Suprapubic skin (tissue), 4 donors: ENCODE measurements around the gene RSRC1. TPM values are rescaled to one million over a fixed set of nuclear protein-coding genes. Genes with fewer than 3 reads are reported as not detected.

ENCODE experiments used
- DNase-seq, 2 donors: peaks; one replicate each; pipeline ENCODE4 v3.0.0-alpha.2; 2019; ENCODE audit warnings: low spot score in 2 of 2
- H3K27ac ChIP-seq: fragments of 200-600 bp; sonication (generic); one replicate; pipeline ENCODE4 v1.5.1; 2019
- H3K27me3 ChIP-seq: fragments of 200-600 bp; sonication (generic); one replicate; pipeline ENCODE4 v1.5.1; 2019
- H3K36me3 ChIP-seq: fragments of 200-600 bp; sonication (generic); one replicate; pipeline ENCODE4 v1.5.1; 2019
- H3K4me1 ChIP-seq: fragments of 200-600 bp; sonication (generic); one replicate; pipeline ENCODE4 v1.5.1; 2019
- H3K4me3 ChIP-seq: fragments of 200-600 bp; sonication (generic); one replicate; pipeline ENCODE4 v1.5.1; 2019; ENCODE audit warnings: mild to moderate bottlenecking
- H3K9me3 ChIP-seq: fragments of 200-600 bp; sonication (generic); one replicate; pipeline ENCODE4 v1.5.1; 2019
- CTCF ChIP-seq, 2 donors: fragments of 200-600 bp in 1 of 2; fragments of 450-650 bp in 1 of 2; sonication (generic) in 1 of 2; IDR thresholded peaks; one replicate each; pipeline ENCODE4 v1.5.1; 2016 to 2019; ENCODE audit warnings: antibody characterized with exemption in 2 of 2, mild to moderate bottlenecking in 1 of 2, moderate library complexity in 1 of 2
- EP300 ChIP-seq: sonication (generic); formaldehyde crosslinking; IDR thresholded peaks from one replicate; pipeline ENCODE4 v1.6.1; 2017; ENCODE audit warnings: antibody characterized with exemption
- POLR2A ChIP-seq, 2 donors: fragments of 450-650 bp; IDR thresholded peaks; one replicate each; pipeline ENCODE4 v1.6.1; 2017; ENCODE audit warnings: antibody characterized with exemption in 2 of 2, mild to moderate bottlenecking in 2 of 2, moderate library complexity in 2 of 2
- POLR2AphosphoS5 ChIP-seq, 3 donors: sonication (generic); formaldehyde crosslinking; IDR thresholded peaks; one replicate each; pipeline ENCODE4 v1.6.1; 2017; ENCODE audit warnings: antibody characterized with exemption in 3 of 3
- WGBS: methylation state at CpG from one replicate; pipeline ENCODE4 v1.1.5; 2018; 5-methylcytosine and 5-hydroxymethylcytosine counted together
- total RNA-seq, 4 donors: library from RNA; depleted of rRNA; stranded (reverse); fragments of >200 nt; gene quantifications; one replicate each; pipeline ENCODE4 v1.1.0, GENCODE V29; 2016

The RSRC1 gene
- total RNA-seq, 4 donors from 2014 or later, result 20.4 to 33.2 (median 30.4) TPM

- TF ChIP-seq POLR2A (IDR thresholded peaks at IDR 0.05), result no peak
- TF ChIP-seq EP300, result no peak
- no peak for TF ChIP-seq POLR2AphosphoS5 (IDR thresholded peaks at IDR 0.05)
- TF ChIP-seq CTCF (IDR thresholded peaks at IDR 0.05), result no peak
- WGBS, result 75% methylated on average over 2 of the region's 2 CpGs
These were observed 258.4 kb downstream of the RSRC1 start for GRCh38 chr3:158368271-158368670.

GRCh38 chr3:158369279-158369678 lies 259.4 kb downstream of the RSRC1 start:
- H3K27me3 ChIP-seq, result no peaks in the 10 kb centered on the region
- no peaks in the 10 kb centered on the region for H3K4me1 ChIP-seq
- no peak for DNase-seq
- H3K4me3 ChIP-seq, result no peak overlapping the region
- 97% methylated on average over 1 of the region's 1 CpG for WGBS
- TF ChIP-seq CTCF (IDR thresholded peaks at IDR 0.05), result no peak
- TF ChIP-seq EP300, result no peak
- TF ChIP-seq POLR2AphosphoS5 (IDR thresholded peaks at IDR 0.05), result no peak
- TF ChIP-seq POLR2A (IDR thresholded peaks at IDR 0.05), result no peak
- H3K9me3 ChIP-seq, result no peaks in the 10 kb centered on the region
- H3K36me3 ChIP-seq, result no peaks in the 10 kb centered on the region
- H3K27ac ChIP-seq, result no peak overlapping the region

More at GRCh38 chr3:158368271-158368670, 258.4 kb downstream of the RSRC1 start:
- H3K27me3 ChIP-seq, result no peaks in the 10 kb centered on the region
- no peak overlapping the region for H3K4me3 ChIP-seq
- no peak for DNase-seq
- H3K27ac ChIP-seq, result no peak overlapping the region
- H3K4me1 ChIP-seq, result no peaks in the 10 kb centered on the region
- H3K9me3 ChIP-seq, result no peaks in the 10 kb centered on the region
- H3K36me3 ChIP-seq, result no peaks in the 10 kb centered on the region

GRCh38 chr3:158379517-158379916 lies 269.6 kb downstream of the RSRC1 start:
- Histone ChIP-seq H3K9me3 (no peaks in the 10 kb centered on the region), H3K27ac (no peak overlapping the region), H3K27me3 (no peaks in the 10 kb centered on the region), H3K4me3 (no peak overlapping the region), H3K36me3 (no peaks in the 10 kb centered on the region), H3K4me1 (no peaks in the 10 kb centered on the region)
- no peak for TF ChIP-seq EP300
- DNase-seq, result no peak
- WGBS, result 87% methylated on average over 4 of the region's 4 CpGs

GRCh38 chr3:158381262-158381868 lies 271.5 kb downstream of the RSRC1 start:
- DNase-seq, result no peak

GRCh38 chr3:158382479-158382878 lies 272.6 kb downstream of the RSRC1 start:
- no peak for DNase-seq
- Histone ChIP-seq H3K27me3 (no peaks in the 10 kb centered on the region), H3K27ac (no peak overlapping the region), H3K9me3 (no peaks in the 10 kb centered on the region), H3K4me3 (no peak overlapping the region), H3K4me1 (no peaks in the 10 kb centered on the region), H3K36me3 (no peaks in the 10 kb centered on the region)
- TF ChIP-seq CTCF (IDR thresholded peaks at IDR 0.05), result no peak
- TF ChIP-seq EP300, result no peak
- no peak for TF ChIP-seq POLR2A (IDR thresholded peaks at IDR 0.05)
- TF ChIP-seq POLR2AphosphoS5 (IDR thresholded peaks at IDR 0.05), result no peak
- 71% methylated on average over 2 of the region's 2 CpGs for WGBS

More at GRCh38 chr3:158381262-158381868, 271.5 kb downstream of the RSRC1 start:
- Histone ChIP-seq H3K27me3 (no peaks in the 10 kb centered on the region), H3K4me1 (no peaks in the 10 kb centered on the region), H3K27ac (no peak overlapping the region), H3K4me3 (no peak overlapping the region), H3K36me3 (no peaks in the 10 kb centered on the region), H3K9me3 (no peaks in the 10 kb centered on the region)
- no peak for TF ChIP-seq POLR2AphosphoS5 (IDR thresholded peaks at IDR 0.05)
- TF ChIP-seq CTCF (IDR thresholded peaks at IDR 0.05), result no peak
- no peak for TF ChIP-seq EP300
- no peak for TF ChIP-seq POLR2A (IDR thresholded peaks at IDR 0.05)
- 84% methylated on average over 2 of the region's 2 CpGs for WGBS

- H3K27me3 ChIP-seq, result no peaks in the 10 kb centered on the region
- H3K9me3 ChIP-seq, result no peaks in the 10 kb centered on the region
- TF ChIP-seq POLR2AphosphoS5 (IDR thresholded peaks at IDR 0.05) (no peak), POLR2A (IDR thresholded peaks at IDR 0.05) (no peak)
- H3K4me1 ChIP-seq, result no peaks in the 10 kb centered on the region
- no peaks in the 10 kb centered on the region for H3K36me3 ChIP-seq
- H3K4me3 ChIP-seq, result no peak overlapping the region
- DNase-seq, result no peak
- no peak overlapping the region for H3K27ac ChIP-seq
- 90% methylated on average over 2 of the region's 2 CpGs for WGBS
These were observed 274.1 kb downstream of the RSRC1 start for GRCh38 chr3:158384019-158384418.
